Measurements from ENCODE around the gene PPP1R3G.

The PPP1R3G gene

DNA sequence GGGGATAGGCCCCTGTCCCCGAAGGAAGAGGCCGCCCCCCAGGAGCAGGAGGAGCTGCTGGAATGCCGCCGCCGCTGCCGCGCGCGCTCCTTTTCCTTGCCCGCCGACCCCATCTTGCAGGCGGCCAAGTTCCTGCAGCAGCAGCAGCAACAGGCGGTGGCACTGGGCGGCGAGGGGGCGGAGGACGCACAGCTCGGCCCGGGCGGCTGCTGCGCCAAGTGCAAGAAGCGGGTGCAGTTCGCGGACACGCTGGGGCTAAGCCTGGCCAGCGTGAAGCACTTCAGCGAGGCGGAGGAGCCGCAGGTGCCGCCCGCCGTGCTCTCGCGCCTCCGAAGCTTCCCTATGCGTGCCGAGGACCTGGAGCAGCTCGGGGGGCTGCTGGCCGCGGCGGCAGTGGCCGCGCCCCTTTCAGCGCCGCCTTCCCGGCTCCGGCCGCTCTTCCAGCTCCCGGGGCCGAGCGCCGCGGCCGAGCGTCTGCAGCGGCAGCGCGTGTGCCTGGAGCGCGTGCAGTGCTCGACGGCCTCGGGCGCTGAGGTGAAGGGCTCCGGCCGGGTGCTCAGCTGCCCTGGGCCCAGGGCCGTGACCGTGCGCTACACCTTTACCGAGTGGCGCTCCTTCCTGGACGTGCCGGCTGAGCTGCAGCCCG, 630 bp downstream of the PPP1R3G start:
- peak; percentile 73 for DNase-seq (ENCODE audit: low read depth)
- H3K4me3 ChIP-seq (ENCODE audit: low read depth, low read length): peak overlapping the region; percentile 87
- TF ChIP-seq, protein P1, sequence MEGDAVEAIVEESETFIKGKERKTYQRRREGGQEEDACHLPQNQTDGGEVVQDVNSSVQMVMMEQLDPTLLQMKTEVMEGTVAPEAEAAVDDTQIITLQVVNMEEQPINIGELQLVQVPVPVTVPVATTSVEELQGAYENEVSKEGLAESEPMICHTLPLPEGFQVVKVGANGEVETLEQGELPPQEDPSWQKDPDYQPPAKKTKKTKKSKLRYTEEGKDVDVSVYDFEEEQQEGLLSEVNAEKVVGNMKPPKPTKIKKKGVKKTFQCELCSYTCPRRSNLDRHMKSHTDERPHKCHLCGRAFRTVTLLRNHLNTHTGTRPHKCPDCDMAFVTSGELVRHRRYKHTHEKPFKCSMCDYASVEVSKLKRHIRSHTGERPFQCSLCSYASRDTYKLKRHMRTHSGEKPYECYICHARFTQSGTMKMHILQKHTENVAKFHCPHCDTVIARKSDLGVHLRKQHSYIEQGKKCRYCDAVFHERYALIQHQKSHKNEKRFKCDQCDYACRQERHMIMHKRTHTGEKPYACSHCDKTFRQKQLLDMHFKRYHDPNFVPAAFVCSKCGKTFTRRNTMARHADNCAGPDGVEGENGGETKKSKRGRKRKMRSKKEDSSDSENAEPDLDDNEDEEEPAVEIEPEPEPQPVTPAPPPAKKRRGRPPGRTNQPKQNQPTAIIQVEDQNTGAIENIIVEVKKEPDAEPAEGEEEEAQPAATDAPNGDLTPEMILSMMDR (IDR thresholded peaks at IDR 0.05; ENCODE audit: insufficient read depth, low read depth, low read length, missing control alignments): no peak

DNA sequence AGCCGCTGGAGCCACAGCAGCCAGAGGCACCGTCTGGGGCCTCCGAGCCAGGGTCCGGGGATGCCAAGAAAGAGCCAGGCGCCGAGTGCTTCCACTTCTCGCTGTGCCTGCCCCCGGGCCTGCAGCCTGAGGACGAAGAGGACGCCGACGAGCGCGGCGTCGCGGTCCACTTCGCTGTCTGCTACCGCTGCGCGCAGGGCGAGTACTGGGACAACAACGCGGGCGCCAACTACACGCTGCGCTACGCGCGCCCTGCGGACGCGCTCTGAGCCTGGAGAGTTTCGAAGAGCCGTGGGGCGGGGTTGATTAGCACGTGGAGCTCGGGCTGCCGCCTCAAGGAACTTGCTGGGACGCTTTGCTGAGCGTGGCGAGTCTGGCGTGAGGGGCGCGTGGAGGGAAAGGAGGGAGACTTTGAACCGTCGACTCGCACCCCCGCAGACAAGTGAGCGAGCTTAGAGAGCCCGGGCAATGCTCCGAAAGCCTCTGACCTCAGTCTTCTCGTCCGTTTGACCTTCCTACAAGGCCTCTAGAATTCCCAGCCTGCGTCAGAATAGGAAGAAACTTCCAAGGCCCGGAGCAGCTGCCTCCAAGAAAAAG, 1.3 kb downstream of the PPP1R3G start:
- DNase-seq (ENCODE audit: low read depth): no peak
- TF ChIP-seq, protein P1 (IDR thresholded peaks at IDR 0.05; ENCODE audit: insufficient read depth, low read depth, low read length, missing control alignments): no peak
- peak overlapping the region; percentile 87 for H3K4me3 ChIP-seq (ENCODE audit: low read depth, low read length)

DNA sequence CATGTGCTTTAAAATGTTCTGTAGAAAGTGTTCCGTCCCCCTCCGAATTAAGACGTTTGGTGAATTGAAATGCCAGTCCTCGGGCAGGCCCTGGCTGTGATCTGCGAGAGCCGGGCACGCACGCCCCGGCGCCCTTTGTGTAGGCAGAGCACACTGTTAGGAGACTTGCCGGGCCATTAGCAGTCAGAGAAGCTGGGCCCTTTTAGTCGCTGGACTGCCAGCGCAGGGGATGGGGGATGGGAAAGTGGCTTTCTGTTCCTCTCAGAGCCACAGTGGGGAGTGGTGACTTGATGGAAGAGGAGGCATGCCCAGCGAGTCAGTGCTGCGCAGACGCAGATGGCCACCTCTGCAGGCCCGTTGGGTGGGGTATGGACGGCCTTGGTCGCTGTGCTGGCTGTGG, 2.2 kb downstream of the PPP1R3G start:
- TF ChIP-seq, protein P1 (IDR thresholded peaks at IDR 0.05; ENCODE audit: insufficient read depth, low read depth, low read length, missing control alignments): no peak
- no peak overlapping the region for H3K4me3 ChIP-seq (ENCODE audit: low read depth, low read length)
- no peak for DNase-seq (ENCODE audit: low read depth)

DNA sequence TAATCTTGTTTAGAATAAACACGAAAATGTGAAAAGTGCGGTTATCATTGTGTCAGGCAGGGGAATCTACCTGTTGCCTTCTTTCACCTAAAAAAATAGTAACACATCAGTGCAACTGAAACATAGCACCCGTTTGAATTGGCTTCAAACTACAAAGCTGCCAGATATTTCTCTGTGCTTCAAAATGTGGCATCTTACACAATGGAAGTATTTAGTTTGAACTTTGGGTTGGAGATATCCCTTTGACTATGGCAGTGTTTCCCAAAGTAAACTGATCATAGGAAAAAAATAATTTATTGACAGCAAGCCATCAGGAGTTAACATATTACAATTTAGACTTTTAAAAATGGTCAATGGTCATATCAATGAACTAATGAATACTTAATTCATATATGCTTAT, 3.6 kb downstream of the PPP1R3G start:
- H3K4me3 ChIP-seq (ENCODE audit: low read depth, low read length): no peak overlapping the region
- TF ChIP-seq, protein P1 (IDR thresholded peaks at IDR 0.05; ENCODE audit: insufficient read depth, low read depth, low read length, missing control alignments): no peak
- no peak for DNase-seq (ENCODE audit: low read depth)

DNA sequence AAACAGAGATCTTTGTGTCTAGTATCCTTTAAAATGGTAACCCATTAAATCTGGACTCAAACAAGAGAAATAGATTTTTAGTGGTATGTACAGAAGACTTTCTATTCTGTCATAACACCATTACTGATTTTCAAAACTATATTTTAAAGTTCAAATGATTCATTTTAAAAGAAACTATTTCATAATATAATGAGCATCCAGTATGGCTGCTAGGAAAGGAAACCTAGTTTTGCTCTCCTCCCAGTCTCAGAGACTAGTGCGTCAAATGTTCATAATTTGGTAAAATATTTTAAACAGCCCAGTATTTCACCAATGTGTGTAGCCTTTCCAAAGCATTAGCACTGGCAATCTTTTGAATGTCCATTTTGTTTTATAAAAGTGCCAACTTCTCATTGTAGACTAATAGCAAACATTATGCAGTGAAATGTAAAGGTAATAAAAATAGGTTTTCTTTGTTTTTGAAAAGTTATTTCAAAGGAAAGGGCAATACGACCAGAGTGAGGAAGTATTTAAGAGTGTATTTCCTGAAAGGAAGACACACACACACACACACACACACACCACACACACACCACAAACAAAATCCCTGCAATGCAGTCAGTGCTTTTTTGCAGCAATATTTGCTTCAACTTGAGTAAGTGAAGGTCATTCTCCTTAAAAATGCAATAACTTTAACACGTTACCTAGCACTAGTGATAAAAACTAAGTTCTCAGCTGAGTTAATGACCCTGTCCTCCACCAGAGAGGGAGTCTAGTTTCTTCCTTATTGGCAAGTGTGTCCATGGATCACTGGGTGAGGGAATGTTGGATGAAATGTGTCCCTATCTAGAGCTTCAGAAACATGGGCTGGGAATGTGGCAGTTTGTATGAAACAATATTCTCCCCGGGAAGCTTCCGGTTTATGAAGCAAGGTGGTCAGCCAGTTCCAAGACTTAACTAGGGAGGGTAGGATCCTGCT, 4.6 kb downstream of the PPP1R3G start:
- DNase-seq (ENCODE audit: low read depth): no peak
- no peak overlapping the region for H3K4me3 ChIP-seq (ENCODE audit: low read depth, low read length)
- TF ChIP-seq, protein P1 (IDR thresholded peaks at IDR 0.05; ENCODE audit: insufficient read depth, low read depth, low read length, missing control alignments): no peak

DNA sequence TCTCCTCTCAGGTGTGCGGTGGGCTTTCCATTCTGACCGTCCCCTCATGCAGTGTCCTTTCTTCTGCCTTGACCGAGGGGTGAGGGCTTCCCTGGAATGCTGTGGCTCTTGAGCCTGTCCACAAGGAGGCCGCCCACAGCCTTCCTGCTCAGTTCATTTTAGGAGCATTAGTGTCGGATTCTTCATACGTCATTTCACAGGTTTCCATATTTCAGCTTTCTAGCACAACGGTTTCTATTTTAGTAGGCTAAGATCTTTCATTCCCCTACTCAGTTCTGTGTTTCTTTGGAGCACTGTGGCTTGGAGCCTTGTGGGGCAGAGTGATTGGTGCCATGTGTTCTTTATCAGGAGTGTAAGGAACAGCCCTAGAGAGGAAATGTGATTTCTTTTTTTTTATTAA, 5.5 kb downstream of the PPP1R3G start:
- DNase-seq (ENCODE audit: low read depth): peak; percentile 49
- TF ChIP-seq, protein P1 (IDR thresholded peaks at IDR 0.05; ENCODE audit: insufficient read depth, low read depth, low read length, missing control alignments): no peak
- H3K4me3 ChIP-seq (ENCODE audit: low read depth, low read length): no peak overlapping the region

All from GM12865 (cell line).